IMR-90 (cell line): ENCODE data around the gene SMKR1. TPM values are rescaled to one million over a fixed set of nuclear protein-coding genes. Genes with fewer than 3 reads are reported as not detected.

Source experiments
- ATAC-seq: fragments of 200-7000 bp; cut with Tn5 transposase; 2 replicates; pipeline ENCODE4 v1.9.1; 2020; ENCODE audit warnings: low read depth, mild to moderate bottlenecking, moderate library complexity
- BruUV-seq: library from RNA; stranded (reverse); fragments of 400-500 nt; replicated peaks from 2 replicates; lab custom pipeline; 2021; lab: Mats Ljungman, UMichigan
- CTCF ChIA-PET: fragments of 300-600 bp; formaldehyde crosslinking; extraction: SDS; loops from one replicate; lab custom pipeline; 2021; ENCODE audit warnings: antibody characterized with exemption; lab: Yijun Ruan, JAX
- POLR2A ChIA-PET: fragments of 300-600 bp; sonication (Branson Sonifier 250); formaldehyde crosslinking; loops from one replicate; lab custom pipeline; 2022; ENCODE audit warnings: antibody characterized with exemption; ENCODE audit not compliant: unreplicated experiment; lab: Charles Lee
- DNase-seq: peaks from one replicate; pipeline ENCODE4 v3.0.0; 2013
- H2AFZ ChIP-seq: replicated peaks from 2 replicates; pipeline ENCODE3; 2013; ENCODE audit warnings: low read length, mild to moderate bottlenecking; ENCODE audit not compliant: poor library complexity
- H2AK5ac ChIP-seq: 2 replicates; pipeline ENCODE4 v1.6.1; 2013; ENCODE audit warnings: low read depth, low read length, inconsistent platforms
- H2AK9ac ChIP-seq: replicated peaks from 2 replicates; pipeline ENCODE3; 2013; ENCODE audit warnings: mild to moderate bottlenecking, low read depth, low read length, moderate library complexity; ENCODE audit not compliant: poor library complexity
- H2BK120ac ChIP-seq: 2 replicates; pipeline ENCODE4 v1.6.1; 2013; ENCODE audit warnings: low read depth, low read length, inconsistent platforms
- H2BK15ac ChIP-seq: 3 replicates; pipeline ENCODE4 v1.6.1; 2013; ENCODE audit warnings: low read depth, low read length, inconsistent platforms
- H2BK20ac ChIP-seq: 2 replicates; pipeline ENCODE4 v1.6.1; 2013; ENCODE audit warnings: low read depth, mild to moderate bottlenecking, inconsistent platforms, low read length, moderate library complexity
- H2BK5ac ChIP-seq: 2 replicates; pipeline ENCODE4 v1.6.1; 2013; ENCODE audit warnings: mild to moderate bottlenecking, low read depth, low read length, inconsistent platforms; ENCODE audit not compliant: poor library complexity, severe bottlenecking
- H3K14ac ChIP-seq: replicated peaks from 2 replicates; pipeline ENCODE4 v1.6.1; 2013; ENCODE audit warnings: low read depth, low read length, inconsistent platforms
- H3K18ac ChIP-seq: 2 replicates; pipeline ENCODE4 v1.6.1; 2013; ENCODE audit warnings: low read depth, low read length, control low read depth
- H3K23ac ChIP-seq: 2 replicates; pipeline ENCODE4 v1.6.1; 2013; ENCODE audit warnings: low read depth, low read length, inconsistent platforms
- H3K27ac ChIP-seq: 2 replicates; pipeline ENCODE4 v1.5.1; 2013; ENCODE audit warnings: mild to moderate bottlenecking, control low read depth, low read length; ENCODE audit not compliant: insufficient read depth
- H3K27me3 ChIP-seq: 2 replicates; pipeline ENCODE4 v1.6.1; 2013; ENCODE audit warnings: low read length; ENCODE audit not compliant: control insufficient read depth, insufficient read depth
- H3K36me3 ChIP-seq: 2 replicates; pipeline ENCODE4 v1.6.1; 2013; ENCODE audit warnings: low read length, mixed read lengths; ENCODE audit not compliant: control insufficient read depth, insufficient read depth
- H3K4ac ChIP-seq: 2 replicates; pipeline ENCODE4 v1.6.1; 2013; ENCODE audit warnings: low read depth, low read length, inconsistent platforms
- H3K4me1 ChIP-seq: 2 replicates; pipeline ENCODE4 v1.6.1; 2013; ENCODE audit warnings: low read length, mixed read lengths; ENCODE audit not compliant: control insufficient read depth, insufficient read depth
- H3K4me2 ChIP-seq: 2 replicates; pipeline ENCODE4 v1.6.1; 2013; ENCODE audit warnings: low read depth, mild to moderate bottlenecking, control low read depth, low read length, moderate library complexity
- H3K4me3 ChIP-seq: 2 replicates; pipeline ENCODE4 v1.5.1; 2013; ENCODE audit warnings: low read depth, mild to moderate bottlenecking, control low read depth, low read length, moderate library complexity; ENCODE audit not compliant: insufficient read depth
- H3K56ac ChIP-seq: 2 replicates; pipeline ENCODE4 v1.6.1; 2013; ENCODE audit warnings: low read length, inconsistent platforms; ENCODE audit not compliant: insufficient read depth; ENCODE audit errors: extremely low read depth
- H3K79me1 ChIP-seq, 2 experiments: 2 replicates each; pipeline ENCODE4 v1.6.1; 2013; ENCODE audit warnings: low read length in 2 of 2, inconsistent platforms in 1 of 2, low read depth in 1 of 2
- H3K9ac ChIP-seq: 2 replicates; pipeline ENCODE4 v1.6.1; 2013; ENCODE audit warnings: low read depth, low read length, control low read depth
- H3K9me1 ChIP-seq: 2 replicates; pipeline ENCODE4 v1.6.1; 2013; ENCODE audit warnings: low read length, inconsistent platforms; ENCODE audit not compliant: insufficient read depth
- H3K9me3 ChIP-seq: 2 replicates; pipeline ENCODE4 v1.6.1; 2013; ENCODE audit warnings: low read length; ENCODE audit not compliant: control insufficient read depth, insufficient read depth
- H4K20me1 ChIP-seq: 2 replicates; pipeline ENCODE4 v1.6.1; 2013; ENCODE audit warnings: low read length, inconsistent platforms; ENCODE audit not compliant: insufficient read depth
- H4K5ac ChIP-seq: 2 replicates; pipeline ENCODE4 v1.6.1; 2013; ENCODE audit warnings: mild to moderate bottlenecking, low read depth, low read length, control low read depth
- H4K8ac ChIP-seq, 2 experiments: 2 replicates each; pipeline ENCODE4 v1.6.1; 2013; ENCODE audit warnings: low read depth in 2 of 2, low read length in 2 of 2, control low read depth in 1 of 2, inconsistent platforms in 1 of 2
- H4K91ac ChIP-seq: 2 replicates; pipeline ENCODE4 v1.6.1; 2013; ENCODE audit warnings: low read depth, low read length, inconsistent platforms; ENCODE audit not compliant: insufficient read depth
- BHLHE40 ChIP-seq: fragments of 150-350 bp; IDR thresholded peaks from 2 replicates; pipeline ENCODE4 v1.6.1; 2016; ENCODE audit warnings: mild to moderate bottlenecking, low read depth, low read length
- CEBPB ChIP-seq: IDR thresholded peaks from 2 replicates; pipeline ENCODE4 v1.6.1; 2012; ENCODE audit warnings: low read depth, low read length, improper control_type of control experiment
- CHD1 ChIP-seq: IDR thresholded peaks from 2 replicates; pipeline ENCODE4 v1.6.1; 2012; ENCODE audit warnings: low read depth, low read length, improper control_type of control experiment
- ELK1 ChIP-seq: fragments of 150-350 bp; IDR thresholded peaks from 2 replicates; pipeline ENCODE4 v1.6.1; 2016; ENCODE audit warnings: low read depth, mild to moderate bottlenecking, low read length, moderate library complexity, borderline replicate concordance
- FOS ChIP-seq: fragments of 150-350 bp; IDR thresholded peaks from 2 replicates; pipeline ENCODE4 v1.6.1; 2016; ENCODE audit warnings: low read depth, low read length
- MAFK ChIP-seq: IDR thresholded peaks from 2 replicates; pipeline ENCODE4 v1.6.1; 2012; ENCODE audit warnings: low read depth, low read length, improper control_type of control experiment
- MAZ ChIP-seq: IDR thresholded peaks from 2 replicates; pipeline ENCODE4 v1.6.1; 2012; ENCODE audit warnings: low read depth, mild to moderate bottlenecking, low read length, improper control_type of control experiment, moderate library complexity, borderline replicate concordance
- MXI1 ChIP-seq: IDR thresholded peaks from 2 replicates; pipeline ENCODE4 v1.6.1; 2012; ENCODE audit warnings: low read depth, mild to moderate bottlenecking, low read length, moderate library complexity, borderline replicate concordance
- NFE2L2 ChIP-seq: fragments of 150-350 bp; IDR thresholded peaks from 2 replicates; pipeline ENCODE4 v1.6.1; 2016; ENCODE audit warnings: low read depth, mild to moderate bottlenecking, low read length
- POLR2A ChIP-seq: IDR thresholded peaks from 2 replicates; pipeline ENCODE4 v1.6.1; 2012; ENCODE audit warnings: mild to moderate bottlenecking, low read depth, low read length
- RAD21 ChIP-seq: IDR thresholded peaks from 2 replicates; pipeline ENCODE4 v1.6.1; 2012; ENCODE audit warnings: low read length, improper control_type of control experiment
- RCOR1 ChIP-seq: IDR thresholded peaks from 2 replicates; pipeline ENCODE4 v1.6.1; 2012; ENCODE audit warnings: mild to moderate bottlenecking, low read length, improper control_type of control experiment; ENCODE audit not compliant: insufficient replicate concordance
- RFX5 ChIP-seq: IDR thresholded peaks from 2 replicates; pipeline ENCODE4 v1.8.0; 2012; ENCODE audit warnings: low read depth, mild to moderate bottlenecking, low read length, moderate library complexity
- SMC3 ChIP-seq: fragments of 150-350 bp; IDR thresholded peaks from 2 replicates; pipeline ENCODE4 v1.6.1; 2016; ENCODE audit warnings: low read depth, mild to moderate bottlenecking, antibody characterized with exemption, low read length, moderate library complexity
- USF2 ChIP-seq: fragments of 150-350 bp; IDR thresholded peaks from 2 replicates; pipeline ENCODE4 v1.6.1; 2017; ENCODE audit warnings: mild to moderate bottlenecking, antibody characterized with exemption, low read length, low read depth
- WGBS, 2 experiments: methylation state at CpG; one replicate each; pipeline versions ENCODE4 v1.1.5 to v1.1.7; 2013; ENCODE audit warnings: missing lambda C conversion rate in 2 of 2; ENCODE audit not compliant: insufficient read length in 1 of 2; ENCODE audit errors: extremely low coverage in 2 of 2; 5-methylcytosine and 5-hydroxymethylcytosine counted together
- dilution Hi-C: fragments of 300-500 bp; cut with HindIII; formaldehyde crosslinking; loops from one replicate; pipeline ENCODE4 v1.14.3; 2018; ENCODE audit warnings: low sequenced_read_pairs; ENCODE audit not compliant: unreplicated experiment
- in situ Hi-C: fragments of 300-500 bp; cut with MboI; formaldehyde crosslinking; loops from 3 replicates; pipeline ENCODE4 v1.14.3; 2019; ENCODE audit warnings: low sequenced_read_pairs, inconsistent platforms, mixed read lengths
- intact Hi-C: fragments of 100-400 bp; cut with micrococcal nuclease; formaldehyde crosslinking; loops from 2 replicates; pipeline ENCODE4 v1.10.0; 2022
- polyA plus RNA-seq, 3 experiments: library from polyadenylated mRNA; depleted of rRNA; stranded (reverse); fragments of >200 nt; gene quantifications; 2 replicates each; pipeline ENCODE4 v1.2.3, GENCODE V29; 2012; ENCODE audit warnings: low replicate concordance in 1 of 3
- total RNA-seq: library from RNA; depleted of rRNA; stranded (reverse); fragments of >200 nt; gene quantifications from 2 replicates; pipeline ENCODE4 v1.2.3, GENCODE V29; 2012

SMKR1 gene
- total and polyA plus RNA-seq, 2 of the 4 experiments (the other 2 are of a cell fraction) = 0.26 TPM; not detected in 1

GRCh38 chr7:129502708-129503685, 666 bp downstream of the SMKR1 start (continued):
- TF ChIP-seq RAD21 (no peak), MXI1 (no peak)

- WGBS, 2 experiments = 100% methylated on average over 1 of the region's 8 CpGs; no CpG with 5 or more reads in 1 of the 2 experiments
- DNase-seq (no peak), ATAC-seq (no peak)
- CTCF ChIA-PET = no interaction called here
- no peak overlapping the region for H3K27ac ChIP-seq
- no peak overlapping the region for H3K4me2 ChIP-seq
- H3K4me1 ChIP-seq = no peaks in the 10 kb centered on the region; the same call in 1 of the 2 replicates
- H4K8ac ChIP-seq = no peak overlapping the region
- no TSS peak for BruUV-seq
- H3K56ac ChIP-seq = no peak overlapping the region
- no peak overlapping the region for H4K5ac ChIP-seq
- intact Hi-C loops (no loop called here), in situ Hi-C loops (no loop called here), dilution Hi-C loops (no loop called here)
- H2BK5ac ChIP-seq = no peak overlapping the region
- H3K9me1 ChIP-seq = no peaks in the 10 kb centered on the region
- H3K36me3 ChIP-seq = no peaks in the 10 kb centered on the region
- no peaks in the 10 kb centered on the region for H3K79me1 ChIP-seq
- H3K9ac ChIP-seq = no peak overlapping the region
- no peak overlapping the region for H3K14ac ChIP-seq
- POLR2A ChIA-PET = interaction anchor here (0.5 kb wide), 1 partner anchor 91 kb away, joined by 3 read pairs; no protein-coding TSS in a partner anchor
- H2BK15ac ChIP-seq = no peak overlapping the region
- no peak overlapping the region for H3K23ac ChIP-seq
- H2AFZ ChIP-seq = no peak overlapping the region
- no peak overlapping the region for H4K91ac ChIP-seq
- no peak overlapping the region for H2BK120ac ChIP-seq
- no peak overlapping the region for H3K4ac ChIP-seq
- H2BK20ac ChIP-seq = no peak overlapping the region
- H2AK5ac ChIP-seq = no peak overlapping the region
- peaks cover 38% of the 10 kb centered on the region for H3K27me3 ChIP-seq
- H3K9me3 ChIP-seq = no peaks in the 10 kb centered on the region
- H3K18ac ChIP-seq = no peak overlapping the region
- H3K4me3 ChIP-seq = no peak overlapping the region
- H2AK9ac ChIP-seq = no peak overlapping the region
- H4K20me1 ChIP-seq = no peaks in the 10 kb centered on the region
- TF ChIP-seq ELK1 (no peak), CHD1 (no peak), CEBPB (no peak), MAFK (no peak), BHLHE40 (no peak), RAD21 (no peak), MXI1 (no peak), MAZ (no peak), RFX5 (no peak), SMC3 (no peak), RCOR1 (no peak), FOS (no peak), NFE2L2 (no peak), POLR2A (no peak), USF2 (no peak)
Measured at GRCh38 chr7:129503725-129504124, 1.4 kb downstream of the SMKR1 start.
